Activated T-helper 17 cell treated with anti-CD3 and anti-CD28 coated beads, Interleukin-2, amount 50 U/mL, for 72 hours (primary cell): ENCODE measurements around the gene YTHDF2. TPM values are rescaled to one million over a fixed set of nuclear protein-coding genes. Genes with fewer than 3 reads are reported as not detected.
"Not testable (repeated sequence)": the region's sequence is repeated elsewhere in the genome, so short reads cannot be mapped to it uniquely, and the experiment has no call there.

Source experiments
- ATAC-seq: fragments of 150-1000 bp; cut with Tn5 transposase; replicated peaks from 2 replicates; pipeline ENCODE4 v1.10.0; 2021; ENCODE audit warnings: mild to moderate bottlenecking, moderate library complexity
- H3K27ac Mint-ChIP-seq: one replicate; pipeline ENCODE4 v1.8.0; 2022; ENCODE audit warnings: mixed read lengths
- H3K27me3 Mint-ChIP-seq: one replicate; pipeline ENCODE4 v1.8.0; 2022; ENCODE audit warnings: mixed read lengths
- H3K36me3 Mint-ChIP-seq: one replicate; pipeline ENCODE4 v1.8.0; 2022; ENCODE audit warnings: low read depth, mild to moderate bottlenecking, mixed read lengths
- H3K4me1 Mint-ChIP-seq: one replicate; pipeline ENCODE4 v1.8.0; 2022; ENCODE audit warnings: mixed read lengths
- H3K4me3 Mint-ChIP-seq: one replicate; pipeline ENCODE4 v1.8.0; 2022; ENCODE audit warnings: mild to moderate bottlenecking, mixed read lengths
- H3K9me3 Mint-ChIP-seq: one replicate; pipeline ENCODE4 v1.8.0; 2022; ENCODE audit warnings: mixed read lengths
- total RNA-seq, 2 donors: library from RNA; stranded (reverse); gene quantifications; one replicate each; pipeline ENCODE4 v1.2.3, GENCODE V29; 2022

The YTHDF2 gene
- total RNA-seq, 2 donors from 2014 or later, result 60.1 to 74.9 TPM

- Mint-ChIP-seq H3K27me3 (no peaks in the 10 kb centered on the region), H3K36me3 (peaks cover 79% of the 10 kb centered on the region), H3K27ac (peak overlapping the region; percentile 46), H3K4me3 (peak overlapping the region; percentile 47), H3K9me3 (no peaks in the 10 kb centered on the region), H3K4me1 (peaks cover 46% of the 10 kb centered on the region)
- no peak for ATAC-seq
Measured at GRCh38 chr1:28745653-28746173, 9.0 kb downstream of the YTHDF2 start.

- Mint-ChIP-seq H3K36me3 (peaks cover 33% of the 10 kb centered on the region), H3K4me3 (peak overlapping the region; percentile 57), H3K4me1 (peaks cover 36% of the 10 kb centered on the region), H3K27ac (no peak overlapping the region), H3K9me3 (no peaks in the 10 kb centered on the region), H3K27me3 (no peaks in the 10 kb centered on the region)
- no peak for ATAC-seq
Measured at GRCh38 chr1:28750330-28750729, 13.6 kb downstream of the YTHDF2 start.

- Mint-ChIP-seq H3K4me3 (peak overlapping the region; percentile 57), H3K36me3 (peaks cover 28% of the 10 kb centered on the region), H3K4me1 (peaks cover 36% of the 10 kb centered on the region)
- H3K27me3 Mint-ChIP-seq, H3K27ac Mint-ChIP-seq, H3K9me3 Mint-ChIP-seq, ATAC-seq: not testable (repeated sequence)
Measured at GRCh38 chr1:28750771-28751294, 14.1 kb downstream of the YTHDF2 start.

- Mint-ChIP-seq H3K36me3 (peaks cover 21% of the 10 kb centered on the region), H3K27me3 (no peaks in the 10 kb centered on the region), H3K4me1 (peaks cover 30% of the 10 kb centered on the region), H3K27ac (peak overlapping the region; percentile 24), H3K4me3 (peak overlapping the region; percentile 5), H3K9me3 (no peaks in the 10 kb centered on the region)
- no peak for ATAC-seq
Measured at GRCh38 chr1:28751315-28752060, 14.7 kb downstream of the YTHDF2 start.

GRCh38 chr1:28755701-28756100, 19.0 kb downstream of the YTHDF2 start:
- Mint-ChIP-seq H3K27me3 (no peaks in the 10 kb centered on the region), H3K4me3 (no peak overlapping the region), H3K9me3 (no peaks in the 10 kb centered on the region), H3K4me1 (peaks cover 28% of the 10 kb centered on the region), H3K36me3 (peaks cover 2% of the 10 kb centered on the region), H3K27ac (no peak overlapping the region)
- no peak for ATAC-seq

GRCh38 chr1:28756846-28757245, 20.1 kb downstream of the YTHDF2 start:
- ATAC-seq, result no peak
- Mint-ChIP-seq H3K36me3 (peaks cover 10% of the 10 kb centered on the region), H3K4me3 (no peak overlapping the region), H3K27ac (peak overlapping the region; percentile 37), H3K4me1 (peaks cover 22% of the 10 kb centered on the region), H3K9me3 (no peaks in the 10 kb centered on the region), H3K27me3 (no peaks in the 10 kb centered on the region)

- H3K36me3 Mint-ChIP-seq, result peaks cover 18% of the 10 kb centered on the region
- no peak overlapping the region for H3K27ac Mint-ChIP-seq
- peaks cover 19% of the 10 kb centered on the region for H3K4me1 Mint-ChIP-seq
- H3K9me3 Mint-ChIP-seq, result no peaks in the 10 kb centered on the region
- H3K4me3 Mint-ChIP-seq, result no peak overlapping the region
- H3K27me3 Mint-ChIP-seq, result no peaks in the 10 kb centered on the region
- ATAC-seq, result no peak
Measured at GRCh38 chr1:28758420-28758819, 21.7 kb downstream of the YTHDF2 start.

GRCh38 chr1:28759257-28759656, 22.5 kb downstream of the YTHDF2 start:
- no peaks in the 10 kb centered on the region for H3K27me3 Mint-ChIP-seq
- peaks cover 18% of the 10 kb centered on the region for H3K36me3 Mint-ChIP-seq
- H3K4me1 Mint-ChIP-seq, result peaks cover 13% of the 10 kb centered on the region
- no peaks in the 10 kb centered on the region for H3K9me3 Mint-ChIP-seq
- ATAC-seq, result no peak
- H3K27ac Mint-ChIP-seq, result no peak overlapping the region
- H3K4me3 Mint-ChIP-seq, result no peak overlapping the region

- no peak overlapping the region for H3K4me3 Mint-ChIP-seq
- peaks cover 37% of the 10 kb centered on the region for H3K36me3 Mint-ChIP-seq
- H3K4me1 Mint-ChIP-seq, result peaks cover 19% of the 10 kb centered on the region
- no peaks in the 10 kb centered on the region for H3K9me3 Mint-ChIP-seq
- no peaks in the 10 kb centered on the region for H3K27me3 Mint-ChIP-seq
- no peak for ATAC-seq
- H3K27ac Mint-ChIP-seq, result no peak overlapping the region
Measured at GRCh38 chr1:28761189-28761588, 24.4 kb downstream of the YTHDF2 start.

- no peak overlapping the region for H3K27ac Mint-ChIP-seq
- no peaks in the 10 kb centered on the region for H3K27me3 Mint-ChIP-seq
- no peaks in the 10 kb centered on the region for H3K9me3 Mint-ChIP-seq
- no peak for ATAC-seq
- H3K36me3 Mint-ChIP-seq, result peaks cover 74% of the 10 kb centered on the region
- no peak overlapping the region for H3K4me3 Mint-ChIP-seq
- peaks cover 6% of the 10 kb centered on the region for H3K4me1 Mint-ChIP-seq
Measured at GRCh38 chr1:28766532-28767183, 29.9 kb downstream of the YTHDF2 start.

GRCh38 chr1:28770601-28771165, 33.9 kb downstream of the YTHDF2 start:
- ATAC-seq, result no peak
- Mint-ChIP-seq H3K4me1 (peaks cover 3% of the 10 kb centered on the region), H3K9me3 (no peaks in the 10 kb centered on the region), H3K36me3 (peaks cover 58% of the 10 kb centered on the region), H3K4me3 (no peak overlapping the region), H3K27me3 (no peaks in the 10 kb centered on the region), H3K27ac (no peak overlapping the region)

GRCh38 chr1:28771921-28772320, 35.2 kb downstream of the YTHDF2 start:
- H3K27ac Mint-ChIP-seq, H3K9me3 Mint-ChIP-seq, ATAC-seq, H3K4me3 Mint-ChIP-seq, H3K4me1 Mint-ChIP-seq, H3K27me3 Mint-ChIP-seq: not testable (repeated sequence)
- peaks cover 46% of the 10 kb centered on the region for H3K36me3 Mint-ChIP-seq

- Mint-ChIP-seq H3K36me3 (peaks cover 39% of the 10 kb centered on the region), H3K4me3 (no peak overlapping the region), H3K27ac (no peak overlapping the region), H3K9me3 (no peaks in the 10 kb centered on the region), H3K27me3 (no peaks in the 10 kb centered on the region), H3K4me1 (no peaks in the 10 kb centered on the region)
- ATAC-seq, result no peak
Measured at GRCh38 chr1:28773105-28773504, 36.4 kb downstream of the YTHDF2 start.

- Mint-ChIP-seq H3K27ac (peak overlapping the region; percentile 26), H3K9me3 (no peaks in the 10 kb centered on the region), H3K4me1 (no peaks in the 10 kb centered on the region), H3K36me3 (peaks cover 17% of the 10 kb centered on the region), H3K4me3 (peak overlapping the region; percentile 68), H3K27me3 (no peaks in the 10 kb centered on the region)
- ATAC-seq, result peak; percentile 95
Measured at GRCh38 chr1:28775121-28775942, 38.6 kb downstream of the YTHDF2 start.
